NOMO-1 (cell line): ENCODE data around the gene SCUBE3.

Experiments used
- DNase-seq, 2 experiments: peaks; one replicate each; lab custom pipeline; 2025; ENCODE audit not compliant: unreplicated experiment in 2 of 2; lab: John Stamatoyannopoulos, UW

The SCUBE3 gene

DNA sequence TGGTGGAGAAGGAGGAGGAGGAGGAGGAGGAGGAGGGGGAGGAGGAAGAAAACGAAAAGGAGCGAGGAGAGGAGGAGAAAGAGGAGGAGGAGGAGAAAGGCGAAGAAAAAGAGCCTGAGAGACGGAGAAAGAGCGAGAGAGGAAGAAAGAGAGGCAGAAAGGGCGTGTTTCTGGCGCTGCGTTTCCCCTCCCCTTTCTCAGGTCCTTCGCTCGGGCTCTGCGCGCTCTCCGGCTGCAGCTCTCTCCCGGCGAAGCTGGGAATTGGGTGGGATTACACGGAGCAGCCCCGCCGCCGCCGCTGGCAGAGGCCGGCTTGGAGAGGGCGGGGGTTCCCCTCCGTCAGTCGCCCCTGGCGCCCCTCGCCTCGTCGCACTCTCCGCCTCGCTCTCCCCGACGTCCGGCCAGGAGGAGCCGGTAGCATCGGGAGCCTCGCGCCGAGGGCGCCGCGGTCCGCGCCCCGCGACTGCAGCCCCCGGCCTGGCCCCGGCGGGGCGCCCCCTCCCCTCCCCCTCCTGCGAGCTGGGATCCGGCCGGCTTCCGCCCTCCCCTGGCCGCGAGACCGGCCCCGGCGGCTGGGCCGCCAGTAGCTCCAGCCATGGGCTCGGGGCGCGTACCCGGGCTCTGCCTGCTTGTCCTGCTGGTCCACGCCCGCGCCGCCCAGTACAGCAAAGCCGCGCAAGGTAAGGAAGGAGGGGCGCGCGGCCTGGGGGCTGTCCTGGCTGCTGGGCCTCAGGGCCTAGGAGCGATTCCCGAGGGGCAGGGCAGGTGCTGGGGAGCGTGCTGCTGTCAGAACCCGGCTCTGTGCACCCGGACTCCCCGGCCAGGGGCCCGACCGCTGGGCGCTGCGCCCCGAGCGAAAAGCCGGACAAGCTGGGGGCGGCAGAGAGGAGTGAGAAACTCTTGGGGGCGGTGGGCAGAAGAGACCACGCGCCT is at the start of gene SCUBE3:
TSS of gene SCUBE3 (plus strand) at position 133 of the 933 bp plus-strand sequence. CDS start at position 596, 463 bp downstream.
- peak; percentile 17 to 37 for DNase-seq

GRCh38 chr6:35164277-35164676 is 49.5 kb upstream of the SCUBE3 start:
- no peak for DNase-seq

DNA sequence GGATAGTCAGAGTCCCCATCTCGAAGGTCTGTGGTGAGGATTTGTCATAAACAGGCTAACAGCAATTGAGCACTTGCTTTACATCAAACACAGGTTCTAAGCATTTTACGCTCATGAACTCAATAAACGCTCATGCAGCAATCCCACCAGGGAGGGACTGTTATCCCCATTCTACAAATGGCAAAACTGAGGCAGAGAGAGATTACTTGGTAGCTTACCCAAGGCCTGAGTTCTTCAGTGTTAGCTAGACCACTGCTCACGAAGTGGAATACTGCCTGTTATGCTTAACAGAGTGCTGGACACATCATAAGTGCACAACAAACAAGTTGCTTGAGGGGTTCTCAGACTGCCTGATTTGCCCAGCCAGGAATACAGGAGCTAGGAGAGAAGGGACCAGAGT is 48.9 kb upstream of the SCUBE3 start:
- DNase-seq = no peak

DNA sequence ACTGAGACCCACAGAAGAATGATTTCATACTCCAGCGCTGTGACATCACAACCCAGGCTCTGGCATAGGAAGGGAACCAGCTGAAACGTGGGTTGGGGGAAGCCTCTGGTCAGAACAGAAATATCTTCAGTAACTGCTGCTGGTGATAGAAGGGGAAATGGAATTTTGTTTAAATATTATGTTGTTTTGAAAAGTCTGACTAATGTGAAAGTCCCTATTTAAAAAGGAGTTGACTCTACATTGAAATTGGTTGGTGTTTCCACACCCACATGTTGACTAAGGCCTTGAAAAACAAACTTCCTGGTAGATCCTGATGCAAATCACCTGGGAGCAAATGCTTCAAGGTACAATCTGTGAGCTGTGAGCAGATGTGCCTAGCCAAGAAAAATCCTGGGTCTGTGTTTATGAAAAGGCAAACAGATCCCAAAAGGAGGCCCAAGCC is 48.1 kb upstream of the SCUBE3 start:
- DNase-seq = no peak

DNA sequence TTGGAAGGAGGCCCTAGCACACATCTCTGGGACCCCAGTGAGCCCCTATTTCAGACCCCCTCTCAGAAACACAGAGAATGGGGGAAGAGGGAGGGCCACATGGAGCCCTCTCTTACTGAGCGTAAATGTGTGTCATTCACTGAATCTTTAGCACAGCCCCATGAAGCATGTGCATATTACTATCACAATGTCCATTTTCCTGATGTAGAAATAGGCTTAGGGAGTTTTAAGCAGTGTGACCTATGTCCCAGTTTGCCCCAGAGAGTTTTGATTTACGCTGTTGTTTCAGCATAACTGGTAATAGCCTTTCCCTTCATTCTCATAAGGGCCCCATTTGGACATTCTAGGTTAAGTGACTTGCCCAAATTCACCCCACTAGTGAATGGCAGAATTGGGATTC is 47.6 kb upstream of the SCUBE3 start:
- no peak for DNase-seq

GRCh38 chr6:35166520-35166919 is 47.2 kb upstream of the SCUBE3 start:
- DNase-seq = no peak

DNA sequence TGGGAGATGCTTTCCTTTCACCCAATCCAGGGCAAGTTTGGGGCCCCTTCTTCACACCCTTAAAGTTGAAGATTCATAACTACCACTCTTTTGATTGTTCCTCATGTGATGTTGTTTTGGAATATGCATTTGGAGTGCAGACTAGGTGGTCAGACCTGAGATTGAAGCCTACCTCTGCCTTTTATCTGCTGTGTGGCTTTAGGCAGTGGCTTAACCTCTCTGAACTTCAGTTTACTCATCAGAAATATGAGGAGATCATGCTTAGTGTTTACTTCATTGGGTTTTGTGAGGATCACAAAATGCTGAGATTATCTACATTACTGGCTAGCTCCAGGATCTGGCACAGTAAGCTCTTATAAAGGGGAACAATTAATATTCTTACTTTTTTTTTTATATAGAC is 46.3 kb upstream of the SCUBE3 start:
- DNase-seq = no peak

- no peak for DNase-seq
Measured at GRCh38 chr6:35168461-35168861, 45.3 kb upstream of the SCUBE3 start.

- no peak for DNase-seq
Measured at GRCh38 chr6:35170166-35170565, 43.6 kb upstream of the SCUBE3 start.

GRCh38 chr6:35170891-35171290 is 42.9 kb upstream of the SCUBE3 start:
- DNase-seq = no peak

DNA sequence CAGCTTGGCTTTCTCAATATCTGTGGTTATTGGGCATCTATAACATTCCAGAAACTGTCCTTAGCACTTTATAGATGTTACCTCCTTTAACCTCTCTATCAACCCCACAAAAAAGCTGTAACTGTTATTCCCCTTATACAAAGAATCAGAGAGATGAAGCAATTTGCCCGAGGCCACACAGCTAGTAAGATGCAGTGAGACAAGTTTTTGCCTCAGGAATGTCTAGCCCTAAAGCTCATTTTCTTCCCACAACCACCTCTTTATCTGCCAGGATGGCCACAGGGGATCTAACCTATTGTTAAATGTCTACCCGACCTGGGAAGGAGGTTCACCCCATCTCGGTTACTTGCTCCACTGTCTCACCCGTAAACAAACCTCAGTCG is 40.7 kb upstream of the SCUBE3 start:
- no peak for DNase-seq

GRCh38 chr6:35173427-35174087 is 40.2 kb upstream of the SCUBE3 start:
- DNase-seq = no peak

GRCh38 chr6:35174088-35174434 is 39.7 kb upstream of the SCUBE3 start:
- no peak for DNase-seq

GRCh38 chr6:35174501-35174900 is 39.3 kb upstream of the SCUBE3 start:
- no peak for DNase-seq

- DNase-seq = no peak
Measured at GRCh38 chr6:35176301-35177024, 37.3 kb upstream of the SCUBE3 start.

DNA sequence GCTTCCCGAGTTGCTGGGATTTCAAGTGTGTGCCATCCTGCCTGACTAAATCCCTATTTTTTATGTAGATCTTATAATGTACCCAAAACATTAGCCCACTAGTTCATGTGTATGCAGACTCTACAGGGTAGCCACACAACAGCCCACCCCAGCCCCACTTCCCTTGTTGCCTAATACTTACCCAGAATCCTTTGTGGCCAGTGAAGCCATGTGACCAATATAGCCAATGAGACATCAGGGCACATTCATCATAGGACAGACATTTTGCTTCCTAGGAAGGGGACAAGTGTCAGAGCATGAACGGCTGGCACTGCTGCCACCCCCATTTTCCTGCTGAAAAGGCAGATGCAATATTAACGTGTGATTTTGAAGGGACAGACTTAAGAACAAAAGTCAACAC is 36.6 kb upstream of the SCUBE3 start:
- no peak for DNase-seq

- DNase-seq = no peak
Measured at GRCh38 chr6:35177596-35177995, 36.2 kb upstream of the SCUBE3 start.

DNA sequence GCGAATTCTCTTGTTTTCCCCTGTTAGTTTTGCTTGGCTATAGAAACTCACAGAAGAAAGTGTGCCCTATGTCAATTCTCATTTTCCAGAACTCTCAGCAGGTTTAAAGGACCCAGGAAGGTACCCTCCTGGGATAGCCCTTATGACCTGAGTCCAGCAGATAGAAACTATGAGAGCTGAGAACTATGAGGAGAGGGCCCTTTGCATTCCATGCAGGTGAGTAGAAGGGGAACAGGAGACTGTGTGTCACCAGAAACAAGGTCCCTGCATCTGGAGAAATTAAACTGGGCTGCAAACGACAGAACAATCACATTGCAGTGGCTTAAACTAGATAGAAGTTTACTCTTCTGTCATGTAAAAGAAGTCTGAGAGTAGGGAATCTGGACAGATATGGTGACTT is 35.7 kb upstream of the SCUBE3 start:
- no peak for DNase-seq

- DNase-seq = no peak
Measured at GRCh38 chr6:35178932-35179832, 34.6 kb upstream of the SCUBE3 start.

- DNase-seq = no peak
Measured at GRCh38 chr6:35179901-35180535, 33.7 kb upstream of the SCUBE3 start.
